Epidermal melanocyte (primary cell): Measurements from ENCODE around the gene ELMOD1.
"Not testable (repeated sequence)": the region's sequence is repeated elsewhere in the genome, so short reads cannot be mapped to it uniquely, and the experiment has no call there.

Experiments used
- DNase-seq: peaks from one replicate; pipeline ENCODE4 v3.0.0; 2011; ENCODE audit warnings: low spot score; ENCODE audit not compliant: insufficient read length

The ELMOD1 gene

GRCh38 chr11:107590460-107591377 is at the start of gene ELMOD1:
Gene ELMOD1 (plus strand): TSS chr11:107591147. CDS start chr11:107618190, 27,043 bp downstream.
- peak; percentile 37 for DNase-seq

DNA sequence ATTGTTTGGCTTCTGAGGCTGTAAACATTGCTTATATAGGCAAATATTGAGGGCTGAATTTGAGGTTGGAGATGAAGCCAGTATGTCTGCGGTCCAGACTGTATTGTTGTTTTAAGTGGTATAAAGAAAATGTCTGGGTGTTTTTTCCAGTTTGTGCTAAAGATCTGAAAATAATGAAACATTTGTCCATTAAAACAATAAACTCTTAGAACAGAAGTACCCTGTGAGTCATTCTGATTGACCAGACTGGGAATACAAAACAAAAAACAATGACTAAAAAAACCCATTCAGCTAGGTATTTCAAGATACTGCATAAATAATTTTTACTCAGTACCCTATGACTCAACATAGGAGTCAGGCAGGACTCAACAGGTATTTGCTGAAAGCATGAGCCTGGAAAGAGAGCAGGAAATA is 45.8 kb upstream of the ELMOD1 start:
- DNase-seq, result no peak

GRCh38 chr11:107547961-107548360 is 43.0 kb upstream of the ELMOD1 start:
- DNase-seq, result no peak

DNA sequence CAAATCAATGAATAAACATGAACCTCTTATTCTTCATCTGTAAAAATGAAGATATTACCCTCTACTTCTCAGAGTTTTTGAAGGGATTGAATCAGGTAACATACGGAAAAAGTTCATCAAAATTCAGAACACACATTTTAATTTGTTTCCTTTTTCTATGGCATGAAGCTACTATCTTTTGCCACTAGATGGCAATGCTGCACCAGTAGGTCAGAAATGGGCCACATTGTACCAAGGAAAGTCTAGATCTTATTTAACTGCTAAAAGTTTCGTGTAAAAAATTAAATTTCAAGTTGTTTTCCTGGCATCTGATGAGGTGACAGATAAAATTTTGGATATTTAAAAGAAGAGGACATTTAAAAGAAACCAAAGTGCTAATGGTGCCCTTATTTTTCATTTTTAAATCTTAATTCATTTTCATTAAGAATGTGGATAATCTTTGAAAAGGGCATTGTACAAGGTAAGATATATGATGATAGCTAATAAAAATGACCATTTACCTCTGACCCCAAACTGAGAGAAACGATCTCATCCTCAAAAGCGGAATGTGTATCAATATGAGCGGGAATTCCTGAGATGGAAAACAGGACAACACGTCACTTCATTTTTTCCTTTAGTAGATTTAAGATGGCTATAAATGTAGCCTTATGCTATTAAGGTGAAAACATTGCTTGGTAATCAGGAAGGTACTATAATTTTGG is 41.5 kb upstream of the ELMOD1 start:
- peak; percentile 41 for DNase-seq

DNA sequence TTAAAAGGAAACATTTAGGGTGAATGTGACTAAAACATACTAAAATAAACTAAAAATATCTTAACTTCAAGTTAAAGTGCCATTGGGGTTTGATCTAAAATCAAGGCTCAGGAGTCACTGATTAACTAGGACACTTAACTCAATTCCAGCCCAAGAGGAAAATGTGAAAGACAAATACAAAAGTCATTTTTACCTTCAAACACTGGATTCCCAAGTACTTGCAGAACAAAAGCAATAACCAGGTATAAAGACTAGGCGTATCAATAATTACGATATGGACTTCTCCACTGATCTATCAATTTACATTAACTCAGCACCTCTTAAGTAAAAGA is 41.0 kb upstream of the ELMOD1 start:
- DNase-seq, result no peak

- DNase-seq, result no peak
Observed at GRCh38 chr11:107550304-107550703, 40.6 kb upstream of the ELMOD1 start.

DNA sequence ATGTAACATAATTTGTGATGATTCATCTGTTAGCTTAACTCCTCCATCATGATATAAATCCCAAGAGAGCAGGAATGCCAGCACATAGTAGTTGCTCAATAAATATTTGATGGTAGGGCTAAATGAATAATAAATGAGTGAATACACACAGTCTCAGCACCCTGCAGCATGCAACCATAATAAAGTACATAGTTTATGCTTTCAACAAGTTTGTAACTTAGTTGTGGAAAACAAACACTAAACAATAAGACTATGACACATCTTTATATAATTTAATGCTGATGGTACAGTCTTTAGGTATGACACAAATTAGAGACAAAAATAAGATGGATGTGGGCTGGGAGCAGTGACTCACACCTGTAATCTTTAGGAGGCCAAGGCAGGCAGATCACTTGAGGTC is 29.3 kb upstream of the ELMOD1 start:
- no peak for DNase-seq

GRCh38 chr11:107562647-107563208 is 28.2 kb upstream of the ELMOD1 start:
- no peak for DNase-seq

- DNase-seq, result no peak
Observed at GRCh38 chr11:107563702-107564101, 27.2 kb upstream of the ELMOD1 start.

- no peak for DNase-seq
Observed at GRCh38 chr11:107564877-107565218, 26.1 kb upstream of the ELMOD1 start.

DNA sequence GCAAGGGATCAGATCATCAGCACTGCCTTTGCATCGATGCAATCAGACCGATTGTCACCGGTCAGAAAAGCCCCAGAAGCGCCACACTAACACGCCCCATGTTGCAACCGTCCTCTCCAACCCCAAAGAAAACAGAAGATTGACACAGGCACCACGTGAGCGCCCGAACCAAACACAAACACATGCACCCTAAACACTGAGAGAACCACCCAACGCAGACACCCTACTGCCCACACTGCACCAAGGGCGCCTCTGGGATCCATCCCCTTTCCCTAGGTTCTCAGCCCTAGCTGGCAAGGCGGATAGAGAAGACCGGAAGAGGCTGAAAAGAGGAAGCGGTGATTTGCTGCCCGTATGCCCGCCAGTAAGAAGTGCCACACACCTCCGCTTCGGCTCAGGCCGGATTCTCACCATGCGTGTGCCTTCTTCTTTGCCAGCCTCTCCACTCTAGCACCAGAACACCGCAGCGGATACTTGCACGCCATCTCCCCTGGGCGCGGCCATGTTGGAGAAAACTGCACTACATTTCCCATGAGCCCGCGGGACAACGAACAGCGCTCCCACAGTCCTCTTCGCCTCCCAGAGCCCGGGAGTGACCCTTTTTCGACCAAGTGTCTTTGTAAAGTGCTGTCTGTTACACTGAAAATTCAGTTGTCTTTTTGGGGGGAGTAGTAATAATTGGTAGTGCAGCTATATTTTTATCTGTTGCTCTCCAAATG is 25.6 kb upstream of the ELMOD1 start, which contains the start of gene ALKBH8:
TSS of gene ALKBH8 (minus strand) at position 517 of the 719 bp plus-strand sequence. CDS start 4,842 bp downstream, outside the sequence.
- DNase-seq, result peak; percentile 60

DNA sequence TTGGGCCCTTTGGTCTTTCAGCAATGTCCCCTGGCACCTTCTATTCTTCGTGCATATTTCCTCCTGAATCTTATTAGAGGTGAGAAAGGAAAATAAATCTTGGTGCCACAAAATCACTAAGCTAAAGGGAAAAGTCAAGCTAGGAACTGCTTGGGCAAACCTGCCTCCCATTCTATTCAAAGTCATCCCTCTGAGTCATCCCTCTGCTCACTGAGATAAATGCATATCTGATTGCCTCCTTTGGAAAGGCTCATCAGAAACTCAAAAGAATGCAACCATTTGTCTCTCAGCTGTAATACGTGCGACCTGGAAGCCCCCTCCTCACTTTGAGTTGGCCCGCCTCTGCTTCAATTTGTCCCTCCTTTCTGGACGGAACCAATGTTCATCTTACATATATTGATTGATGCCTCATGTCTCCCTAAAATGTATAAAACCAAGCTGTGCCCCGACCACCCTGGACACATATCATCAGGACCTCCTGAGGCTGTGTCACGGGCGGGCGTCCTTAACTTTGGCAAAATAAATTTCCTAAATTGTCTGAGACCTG is 24.9 kb upstream of the ELMOD1 start:
- DNase-seq, result not testable (repeated sequence)

GRCh38 chr11:107566569-107566968 is 24.4 kb upstream of the ELMOD1 start:
- no peak for DNase-seq

DNA sequence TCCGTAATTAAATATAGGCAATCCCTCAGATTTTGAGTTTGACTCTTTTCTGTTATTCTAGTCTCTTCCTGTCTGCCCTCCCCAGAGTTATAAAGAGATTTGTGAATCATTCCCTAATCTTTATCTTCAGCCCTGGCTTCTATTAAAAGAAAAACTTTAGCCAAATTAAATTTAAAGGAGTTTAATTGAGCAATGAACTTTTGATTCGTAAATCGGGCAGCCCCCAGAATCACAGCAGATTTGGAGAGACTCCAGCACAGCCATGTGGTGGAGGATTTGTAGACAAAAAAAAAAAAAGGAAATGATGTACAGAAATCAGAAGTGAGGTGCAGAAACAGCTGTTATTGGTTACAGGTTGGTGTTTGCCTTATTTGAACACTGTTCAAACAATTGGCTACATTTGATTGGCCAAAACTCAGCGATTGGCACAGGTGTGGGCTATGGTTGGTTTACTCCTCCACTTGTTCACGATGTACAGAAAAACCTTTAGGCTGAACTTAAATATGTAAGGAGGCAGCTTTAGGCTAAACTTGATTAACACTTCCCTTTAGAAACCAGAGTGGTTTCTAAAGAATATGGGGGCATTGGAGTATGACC is 23.1 kb upstream of the ELMOD1 start:
- no peak for DNase-seq

DNA sequence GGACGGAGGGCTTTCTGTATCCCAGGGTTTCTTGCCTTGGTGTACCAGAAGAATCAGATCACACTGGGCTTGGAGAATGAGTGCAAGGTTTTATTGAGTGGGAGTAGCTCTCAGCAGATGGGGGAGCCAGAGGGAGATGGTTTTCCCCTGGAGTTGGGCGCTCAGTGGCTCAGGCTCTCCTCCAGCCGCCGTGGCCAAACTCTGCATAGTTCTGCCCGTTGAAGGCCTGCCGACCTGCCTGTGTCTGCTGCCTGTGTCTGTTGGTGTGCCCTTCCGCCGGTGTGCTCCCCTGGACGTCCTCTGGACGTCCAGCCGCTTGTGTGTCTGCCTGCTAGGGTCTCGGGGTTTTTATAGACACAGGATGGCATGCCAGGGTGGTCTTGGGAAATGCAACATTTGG is 20.9 kb upstream of the ELMOD1 start:
- DNase-seq, result no peak

GRCh38 chr11:107573438-107573837 is 17.5 kb upstream of the ELMOD1 start:
- no peak for DNase-seq

GRCh38 chr11:107576497-107577345 is 14.2 kb upstream of the ELMOD1 start:
- peak; percentile 54 for DNase-seq

DNA sequence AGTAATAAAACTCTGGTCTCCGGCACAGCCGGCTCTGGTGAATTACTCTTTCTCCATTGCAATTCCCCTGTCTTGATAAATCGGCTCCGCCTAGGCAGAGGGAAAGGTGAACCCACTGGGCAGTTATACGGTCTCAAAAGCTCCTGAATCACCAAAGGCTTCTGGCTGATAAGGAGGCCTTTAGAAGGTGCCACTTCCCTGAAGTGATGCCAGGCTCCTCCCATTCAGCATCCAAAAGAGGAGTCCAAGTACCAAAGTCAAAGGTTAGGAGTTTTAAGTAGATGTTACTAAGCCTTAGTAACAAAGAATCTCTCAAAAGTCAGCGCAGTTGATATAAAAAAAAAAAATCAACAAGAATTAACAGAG is 13.6 kb upstream of the ELMOD1 start:
- DNase-seq, result no peak

DNA sequence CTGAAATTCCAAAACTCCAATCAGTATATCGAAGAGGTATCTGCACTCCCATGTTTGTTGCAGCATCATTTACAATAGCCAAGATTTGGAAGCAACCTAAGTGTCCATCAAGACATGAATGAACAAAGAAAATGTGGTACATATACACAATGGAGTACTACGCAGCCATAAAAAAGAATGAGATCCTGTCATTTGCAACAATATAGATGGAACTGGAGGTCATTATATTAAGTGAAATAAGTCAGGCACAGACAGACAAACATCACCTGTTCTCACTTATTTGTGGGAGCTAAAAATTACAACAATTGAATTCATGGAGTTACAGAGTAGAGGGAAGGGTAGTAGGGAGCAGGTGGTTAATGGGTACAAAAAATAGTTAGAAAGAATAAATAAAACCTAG is 11.8 kb upstream of the ELMOD1 start:
- DNase-seq, result not testable (repeated sequence)

- no peak for DNase-seq
Observed at GRCh38 chr11:107581147-107581546, 9.8 kb upstream of the ELMOD1 start.
